Esophagus squamous epithelium (tissue), 5 donors: ENCODE data around the gene ESR1. TPM values are rescaled to one million over a fixed set of nuclear protein-coding genes. Genes with fewer than 3 reads are reported as not detected.

Source experiments
- DNase-seq: peaks from one replicate; lab custom pipeline; 2025; lab: John Stamatoyannopoulos, UW
- H3K27ac ChIP-seq, 4 donors: fragments of 200-600 bp; sonication (generic); one replicate each; pipeline ENCODE4 v1.5.1; 2016 to 2019; ENCODE audit warnings: mild to moderate bottlenecking in 1 of 4
- H3K27me3 ChIP-seq, 4 donors: fragments of 200-600 bp; sonication (generic); 1 replicate in 3 of 4; 2 replicates in 1 of 4; pipeline versions ENCODE4 v1.5.1 to v1.6.0; 2017 to 2021; ENCODE audit warnings: antibody characterized with exemption in 1 of 4
- H3K36me3 ChIP-seq, 3 donors: fragments of 200-600 bp; sonication (generic); one replicate each; pipeline ENCODE4 v1.5.1; 2016 to 2019
- H3K4me1 ChIP-seq, 3 donors: fragments of 200-600 bp; sonication (generic); one replicate each; pipeline ENCODE4 v1.5.1; 2017 to 2019
- H3K4me3 ChIP-seq, 4 donors: fragments of 200-600 bp; sonication (generic); 1 replicate in 3 of 4; 2 replicates in 1 of 4; pipeline ENCODE4 v1.5.1; 2016 to 2019; ENCODE audit warnings: mild to moderate bottlenecking in 2 of 4, moderate library complexity in 1 of 4
- H3K9me3 ChIP-seq, 3 donors: fragments of 200-600 bp; sonication (generic); one replicate each; pipeline ENCODE4 v1.5.1; 2016 to 2019
- CTCF ChIP-seq, 6 experiments: fragments of 450-650 bp in 4 of 6; fragments of 200-600 bp in 2 of 6; sonication (generic) in 2 of 6; IDR thresholded peaks; one replicate each; pipeline ENCODE4 v1.5.1; 2016 to 2019; ENCODE audit warnings: antibody characterized with exemption in 6 of 6, mild to moderate bottlenecking in 4 of 6, moderate library complexity in 4 of 6
- POLR2A ChIP-seq, 4 donors: fragments of 450-650 bp; IDR thresholded peaks; one replicate each; pipeline ENCODE4 v1.6.1; 2017; ENCODE audit warnings: antibody characterized with exemption in 4 of 4, mild to moderate bottlenecking in 4 of 4, moderate library complexity in 3 of 4
- WGBS, 2 donors: methylation state at CpG; one replicate each; pipeline ENCODE4 v1.1.5; 2018; 5-methylcytosine and 5-hydroxymethylcytosine counted together
- intact Hi-C: fragments of 100-400 bp; cut with DNase I; formaldehyde crosslinking; loops from one replicate; pipeline ENCODE4 v1.15.0; 2022
- total RNA-seq, 4 donors: library from RNA; depleted of rRNA; stranded (reverse); fragments of >200 nt; gene quantifications; one replicate each; pipeline ENCODE4 v1.1.0, GENCODE V29; 2016
- donor health status: DM: yes; HTN: yes; CAD: no.

ESR1 gene
- total RNA-seq, 4 donors from 2014 or later, result 0.40 to 1.1 (median 0.95) TPM; not detected in 1

DNA sequence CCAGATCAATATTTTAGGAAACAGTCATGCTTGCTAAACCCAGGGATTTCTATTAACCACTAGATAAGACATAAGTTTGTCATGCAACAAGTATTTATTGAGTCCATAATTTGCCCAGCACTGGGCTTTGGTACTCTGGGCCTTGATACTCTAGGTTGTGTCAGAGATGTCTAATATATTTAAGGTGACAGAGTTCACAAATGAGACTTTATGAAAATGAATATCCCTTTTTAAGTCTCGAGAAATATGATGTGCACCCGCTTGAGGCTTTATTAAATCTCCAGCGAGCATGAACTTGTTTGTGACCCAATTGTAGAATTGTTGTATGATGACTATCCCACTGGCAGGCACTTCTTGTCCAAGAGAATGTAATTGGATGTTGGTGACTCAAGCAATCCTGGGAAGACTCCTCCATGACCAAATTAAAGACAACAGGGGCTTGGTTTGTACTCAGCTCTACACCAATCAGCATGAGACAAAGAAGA lies 109.2 kb downstream of the ESR1 start:
- intact Hi-C loops, result no loop called here
- no peak for DNase-seq
- WGBS, 2 donors, result 34 to 38% methylated on average over 3 of the region's 3 CpGs
- Histone ChIP-seq H3K4me1 (peaks cover 5 to 26% (median 6%) of the 10 kb centered on the region in 3 donors), H3K9me3 (no peaks in the 10 kb centered on the region), H3K27me3 (no peaks in the 10 kb centered on the region), H3K4me3 (no peak overlapping the region), H3K36me3 (no peaks in the 10 kb centered on the region), H3K27ac (peak overlapping the region; percentile 45 to 70 (median 64))
- TF ChIP-seq CTCF (IDR thresholded peaks at IDR 0.05), result no peak
- no peak for TF ChIP-seq POLR2A (IDR thresholded peaks at IDR 0.05)

DNA sequence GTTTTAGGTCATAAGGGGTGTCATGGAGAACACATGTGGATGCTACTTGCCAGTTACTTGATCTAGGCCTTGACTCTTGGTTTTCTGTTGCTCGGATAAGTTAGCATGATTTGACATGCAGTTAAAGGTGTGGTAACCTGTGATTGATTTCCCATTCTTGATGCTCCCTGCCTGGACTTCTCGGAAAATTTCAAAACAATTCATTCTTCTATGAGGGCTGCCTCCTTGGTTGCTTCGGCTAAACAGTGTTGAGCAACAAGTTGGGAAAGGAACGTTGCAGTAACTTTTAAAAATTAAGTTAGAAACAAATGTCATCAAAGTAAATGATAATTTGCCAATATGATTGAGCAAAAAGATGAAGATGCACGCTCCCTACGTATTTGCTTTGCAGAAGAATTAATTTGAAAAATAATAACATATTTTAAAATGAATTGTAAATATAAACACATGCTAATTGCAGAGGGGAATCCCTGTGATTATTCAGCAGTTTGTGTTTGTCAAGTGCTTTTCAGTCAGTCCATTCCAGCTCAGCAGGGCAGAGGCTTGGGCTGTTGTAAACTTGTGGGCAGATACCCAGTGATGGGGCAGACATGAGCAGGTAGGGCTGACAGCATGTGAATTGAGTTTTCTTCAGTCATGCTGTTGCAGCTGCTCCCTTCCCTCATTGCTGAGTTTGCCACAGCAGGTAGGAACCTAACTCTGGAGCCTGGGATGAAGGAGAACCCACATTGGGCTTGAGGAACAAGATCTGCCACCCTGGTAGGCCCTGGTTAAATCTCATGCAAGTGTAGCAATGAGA lies 110.2 kb downstream of the ESR1 start:
- Histone ChIP-seq H3K27ac (peak overlapping the region; percentile 51 to 76 (median 64)), H3K27me3 (no peaks in the 10 kb centered on the region), H3K36me3 (no peaks in the 10 kb centered on the region), H3K4me3 (no peak overlapping the region), H3K9me3 (no peaks in the 10 kb centered on the region), H3K4me1 (peaks cover 5 to 25% (median 6%) of the 10 kb centered on the region in 3 donors)
- DNase-seq, result no peak
- intact Hi-C loops, result no loop called here
- 26 to 40% methylated on average over 6 of the region's 6 CpGs for WGBS, 2 donors
- TF ChIP-seq CTCF (IDR thresholded peaks at IDR 0.05) (no peak), POLR2A (IDR thresholded peaks at IDR 0.05) (no peak)

GRCh38 chr6:151940307-151940706 lies 132.8 kb downstream of the ESR1 start:
- H3K9me3 ChIP-seq, result no peaks in the 10 kb centered on the region
- WGBS, 2 donors, result 50 to 53% methylated on average over 3 of the region's 3 CpGs
- no peaks in the 10 kb centered on the region for H3K27me3 ChIP-seq
- no peaks in the 10 kb centered on the region for H3K4me1 ChIP-seq
- no peaks in the 10 kb centered on the region for H3K36me3 ChIP-seq
- no peak overlapping the region for H3K27ac ChIP-seq
- DNase-seq, result no peak
- intact Hi-C loops, result no loop called here
- no peak for TF ChIP-seq POLR2A (IDR thresholded peaks at IDR 0.05)
- no peak for TF ChIP-seq CTCF (IDR thresholded peaks at IDR 0.05)
- H3K4me3 ChIP-seq, result no peak overlapping the region

DNA sequence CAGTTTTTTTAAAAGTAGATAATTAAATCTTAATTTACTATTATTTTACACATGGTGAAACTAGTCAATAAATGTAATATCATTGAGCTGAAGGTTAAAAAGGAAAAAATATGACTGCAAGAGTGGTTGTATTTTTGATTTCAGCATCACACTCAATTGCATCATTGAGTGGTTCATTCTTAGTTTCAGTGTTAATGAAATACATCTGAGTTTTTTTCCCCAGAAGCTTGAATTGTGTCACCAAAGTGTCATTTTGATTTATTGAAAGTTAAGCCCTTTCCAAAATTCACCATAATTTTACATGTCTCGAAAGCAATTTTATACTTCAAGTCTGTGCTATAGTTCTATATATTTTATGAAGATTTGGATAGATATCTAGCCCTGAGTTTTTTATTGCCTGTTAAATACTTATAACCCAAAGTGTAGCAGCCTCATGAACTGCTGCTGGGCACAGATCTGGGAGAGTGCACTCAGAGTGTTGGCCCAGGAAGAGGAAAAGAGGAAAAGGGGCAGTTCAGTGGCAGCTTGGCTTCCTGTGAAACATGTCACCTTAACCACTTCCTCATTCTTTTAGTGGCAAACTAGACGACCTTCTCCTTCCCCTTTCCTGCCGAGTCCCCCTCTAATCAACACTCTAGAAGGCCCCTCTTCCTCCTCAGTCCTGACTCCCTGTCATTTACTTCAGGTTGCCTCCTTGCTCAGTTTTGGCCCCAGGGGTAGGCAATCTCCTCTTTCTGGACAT lies 140.7 kb downstream of the ESR1 start:
- H3K9me3 ChIP-seq, result no peaks in the 10 kb centered on the region
- intact Hi-C loops, result no loop called here
- no peaks in the 10 kb centered on the region for H3K27me3 ChIP-seq
- no peak for DNase-seq
- no peaks in the 10 kb centered on the region for H3K36me3 ChIP-seq
- WGBS, 2 donors, result 36 to 45% methylated on average over 3 of the region's 3 CpGs
- H3K4me3 ChIP-seq, result no peak overlapping the region
- no peaks in the 10 kb centered on the region for H3K4me1 ChIP-seq
- TF ChIP-seq POLR2A (IDR thresholded peaks at IDR 0.05) (no peak), CTCF (IDR thresholded peaks at IDR 0.05) (no peak)
- H3K27ac ChIP-seq, result no peak overlapping the region

GRCh38 chr6:151958332-151958731 lies 150.8 kb downstream of the ESR1 start:
- H3K4me1 ChIP-seq, result no peaks in the 10 kb centered on the region
- TF ChIP-seq POLR2A (IDR thresholded peaks at IDR 0.05) (no peak), CTCF (IDR thresholded peaks at IDR 0.05) (no peak)
- 71 to 74% methylated on average over 2 of the region's 2 CpGs for WGBS, 2 donors
- no peaks in the 10 kb centered on the region for H3K36me3 ChIP-seq
- no peaks in the 10 kb centered on the region for H3K9me3 ChIP-seq
- no peaks in the 10 kb centered on the region for H3K27me3 ChIP-seq
- DNase-seq, result no peak
- no peak overlapping the region for H3K4me3 ChIP-seq
- no peak overlapping the region for H3K27ac ChIP-seq
- intact Hi-C loops, result no loop called here
